Heart right ventricle (tissue), 16 donors: ENCODE measurements around the gene RSKR. TPM values are rescaled to one million over a fixed set of nuclear protein-coding genes. Genes with fewer than 3 reads are reported as not detected.
A peak's percentile ranks its signal among the peaks of the same experiment; 100 is the strongest.
"Not testable (repeated sequence)": the region's sequence is repeated elsewhere in the genome, so short reads cannot be mapped to it uniquely, and the experiment has no call there.

Experiments used
- ATAC-seq, 8 donors: fragments of 200-7000 bp; cut with Tn5 transposase; one replicate each; pipeline ENCODE4 v1.9.1; 2020; ENCODE audit warnings: mild to moderate bottlenecking in 8 of 8, moderate library complexity in 8 of 8, moderate number of reproducible peaks in 1 of 8
- DNase-seq, 2 donors: peaks; one replicate each; pipeline ENCODE4 v3.0.0-alpha.2; 2020
- H3K27ac ChIP-seq, 10 donors: fragments of 200-600 bp; sonication (generic) in 2 of 10; one replicate each; pipeline versions ENCODE4 v1.5.0 to v1.8.0; 2020 to 2022; ENCODE audit warnings: mild to moderate bottlenecking in 3 of 10
- H3K27me3 ChIP-seq, 7 donors: fragments of 200-600 bp; one replicate each; pipeline ENCODE4 v1.8.0; 2021 to 2022; ENCODE audit warnings: mild to moderate bottlenecking in 2 of 7
- H3K36me3 ChIP-seq, 9 donors: fragments of 200-600 bp; sonication (generic) in 1 of 9; one replicate each; pipeline versions ENCODE4 v1.5.0 to v1.8.0; 2020 to 2022; ENCODE audit warnings: mild to moderate bottlenecking in 2 of 9
- H3K4me1 ChIP-seq, 9 donors: fragments of 200-600 bp; sonication (generic) in 1 of 9; one replicate each; pipeline versions ENCODE4 v1.5.0 to v1.8.0; 2020 to 2022; ENCODE audit warnings: mild to moderate bottlenecking in 4 of 9
- H3K4me3 ChIP-seq, 10 donors: fragments of 200-600 bp; sonication (generic) in 2 of 10; one replicate each; pipeline versions ENCODE4 v1.5.0 to v1.8.0; 2020 to 2022; ENCODE audit warnings: mild to moderate bottlenecking in 7 of 10, moderate library complexity in 2 of 10
- H3K9me3 ChIP-seq, 11 donors: fragments of 200-600 bp in 10 of 11; sonication (generic) in 2 of 11; one replicate each; pipeline versions ENCODE4 v1.5.0 to v1.8.0; 2013 to 2022; ENCODE audit warnings: mild to moderate bottlenecking in 2 of 11, control low read depth in 1 of 11, moderate library complexity in 1 of 11
- CTCF ChIP-seq, 9 donors: fragments of 200-600 bp; sonication (generic) in 2 of 9; IDR thresholded peaks; one replicate each; pipeline versions ENCODE4 v1.5.0 to v1.8.0; 2021 to 2022; ENCODE audit warnings: antibody characterized with exemption in 9 of 9, mild to moderate bottlenecking in 5 of 9, moderate library complexity in 1 of 9
- WGBS, 2 donors: extraction: QIAGEN DNeasy Blood & Tissue Kit; methylation state at CpG; one replicate each; pipeline ENCODE4 v1.1.7; 2013; ENCODE audit warnings: inconsistent platforms in 1 of 2; 5-methylcytosine and 5-hydroxymethylcytosine counted together
- intact Hi-C, 10 donors: fragments of 100-400 bp; cut with DNase I; formaldehyde crosslinking; loops; one replicate each; pipeline versions ENCODE4 v1.11.1 to v1.14.2; 2022
- long read RNA-seq, 3 donors: library from polyadenylated mRNA; unstranded; transcript quantifications; one replicate each; pipeline ENCODE4 v2.0.0, GENCODE V29; 2020 to 2021
- polyA plus RNA-seq, 2 donors: library from polyadenylated mRNA; stranded (reverse); fragments of 200-250 nt; gene quantifications; one replicate each; pipeline ENCODE4 v1.2.3, GENCODE V29; 2013
- total RNA-seq, 10 donors: library from RNA; stranded (reverse); fragmentation: NEBNext Ultra II Directional in 3 of 10; extraction: Animal tissue kit (Norgen Biotek cat#: 25700) in 3 of 10; gene quantifications; one replicate each; pipeline versions ENCODE4 v1.2.1 to v1.2.4, GENCODE V29; 2021 to 2023
- donor health status: Arrhythmogenic right ventricular cardiomyopathy.
- donor health status: ischemic (EF 13 %, LVEDD 7.1; RV severe dilation, severe dysfunction).
- donor health status: healthy with polysubstance abuse.
- donor health status: DM: no; HTN: yes; CAD: no.
- donor health status: DM: no; HTN: no; CAD: no.
- donor health status: ischemic (EF 25% LVEDD 6.9; RV normal size, moderate dysfunction).
- donor health status: ischemic (EF 25% LVEDD 5.7; RV mildly dilated, moderate dysfunction).
- donor health status: healthy.
- donor health status: DM: yes; HTN: yes; CAD: no.
- donor health status: Ischemic cardiomyopathy.
- donor health status: ischemic (EF 35%, LVEDD 5.7; RV mildly dilated, moderate dysfunction).
- donor health status: nonischemic (EF 11% LVEDD 7.7; RV severe dilation, severe dysfunction).
- donor health status: DM: yes; HTN: yes; CAD: no.
- donor health status: PGD.
- donor health status: ischemic (EF 29% LVEDD 5.4; RV normal size, mild dysfunction).
- donor health status: nonischemic (EF 23%, LVEDD 6.1; RV moderate dilation, normal function).

RSKR gene
- 1 to 10 TPM; 2.1 to 6.4 (median 4.1) TPM for total RNA-seq
- 1 to 10 TPM; 3.0 to 8.7 TPM for polyA plus RNA-seq
- long read RNA-seq, donor 1, result 0 reads
- long read RNA-seq, donor 2, result 0 reads
- long read RNA-seq, donor 3, result 0 reads

- H3K36me3 ChIP-seq, result peaks cover 0 to 100% (median 50%) of the 10 kb centered on the region in 9 donors
- DNase-seq (no peak), ATAC-seq (peak in 1 of 8 donors; percentile 32)
- intact Hi-C loops, result loop anchor here in 9 of 10 donors (1.0 to 10.0 kb wide), 8 partner anchors 59 to 122 kb away; partner anchors contain the start of gene UNC119 (in 2 of the 9)
- no peaks in the 10 kb centered on the region for H3K4me1 ChIP-seq
- 76 to 81% methylated on average over 5 of the region's 5 CpGs for WGBS, 2 donors
- H3K27ac ChIP-seq, result no peak within 1 kb of the TSS
- H3K9me3 ChIP-seq, result no peaks in the 10 kb centered on the region
- H3K4me3 ChIP-seq, result no peak within 1 kb of the TSS
- no peak for TF ChIP-seq CTCF (IDR thresholded peaks at IDR 0.05)
- no peaks in the 10 kb centered on the region for H3K27me3 ChIP-seq
Observed at GRCh38 chr17:28613931-28614381, at the start of gene RSKR. Gene RSKR, minus strand, starts transcription at chr17:28614185. Its CDS starts 24 bp downstream, at chr17:28614161.

- no peak overlapping the region for H3K27ac ChIP-seq
- no peaks in the 10 kb centered on the region for H3K27me3 ChIP-seq
- intact Hi-C loops, result loop anchor here in 2 of 10 donors (5.0 kb wide), 1 partner anchor 44 kb away; no protein-coding TSS in a partner anchor
- H3K4me3 ChIP-seq, result peak overlapping the region in 3 of 10 donors; percentile 60 to 81 (median 73)
- peaks cover 0 to 56% (median 6%) of the 10 kb centered on the region in 9 donors for H3K36me3 ChIP-seq
- no peaks in the 10 kb centered on the region for H3K9me3 ChIP-seq
- no peak for TF ChIP-seq CTCF (IDR thresholded peaks at IDR 0.05)
- H3K4me1 ChIP-seq, result peaks cover 10 to 60% (median 46%) of the 10 kb centered on the region in 9 donors
- DNase-seq, result no peak
- no peak for ATAC-seq
Observed at GRCh38 chr17:28663723-28664122, 49.7 kb upstream of the RSKR start.

- ATAC-seq, result peak in 1 of 8 donors; percentile 12
- Histone ChIP-seq H3K4me1 (peaks cover 10 to 51% (median 39%) of the 10 kb centered on the region in 9 donors), H3K4me3 (peak overlapping the region; percentile 60 to 89 (median 78)), H3K36me3 (peaks cover 0 to 56% (median 0%) of the 10 kb centered on the region in 9 donors), H3K9me3 (no peaks in the 10 kb centered on the region), H3K27me3 (no peaks in the 10 kb centered on the region), H3K27ac (peak overlapping the region; percentile 84 to 99 (median 96))
- WGBS, 2 donors, result 0 to 1% methylated on average over 10 of the region's 10 CpGs
- intact Hi-C loops, result loop anchor here in 3 of 10 donors (1.0 to 5.0 kb wide), 2 partner anchors 45 to 48 kb away; no protein-coding TSS in a partner anchor
- no peak for DNase-seq
- TF ChIP-seq CTCF (IDR thresholded peaks at IDR 0.05), result no peak
Observed at GRCh38 chr17:28662527-28662829, 48.5 kb upstream of the RSKR start.

GRCh38 chr17:28661635-28662526, 47.9 kb upstream of the RSKR start, which contains the start of the genes SDF2 and SUPT6H:
Gene SDF2, minus strand, starts transcription at chr17:28661906. Its CDS starts 30 bp downstream, at chr17:28661876.
Gene SUPT6H, plus strand, starts transcription at chr17:28662205. Its CDS starts 11,197 bp downstream, at chr17:28673402.
- Histone ChIP-seq H3K36me3 (peaks cover 0 to 56% (median 4%) of the 10 kb centered on the region in 9 donors), H3K27ac (peak within 1 kb of the TSS; percentile 84 to 99 (median 96)), H3K9me3 (no peaks in the 10 kb centered on the region), H3K4me3 (peak within 1 kb of the TSS; percentile 60 to 89 (median 78)), H3K27me3 (no peaks in the 10 kb centered on the region), H3K4me1 (peaks cover 10 to 51% (median 39%) of the 10 kb centered on the region in 9 donors)
- no peak for TF ChIP-seq CTCF (IDR thresholded peaks at IDR 0.05)
- WGBS, 2 donors, result 0% methylated on average over 66 of the region's 66 CpGs
- peak; percentile 93 to 98 (median 97) for ATAC-seq
- DNase-seq, result peak; percentile 89 to 95
- intact Hi-C loops, result loop anchor here in 3 of 10 donors (1.0 to 5.0 kb wide), 2 partner anchors 45 to 48 kb away; no protein-coding TSS in a partner anchor

GRCh38 chr17:28659497-28659881, 45.5 kb upstream of the RSKR start:
- H3K27ac ChIP-seq, H3K9me3 ChIP-seq, H3K4me3 ChIP-seq, intact Hi-C loops, ATAC-seq, H3K27me3 ChIP-seq, DNase-seq: not testable (repeated sequence)
- 98% methylated on average over 23 of the region's 23 CpGs for WGBS, 2 donors
- peaks cover 0 to 56% (median 4%) of the 10 kb centered on the region in 9 donors for H3K36me3 ChIP-seq
- peaks cover 10 to 36% (median 32%) of the 10 kb centered on the region in 9 donors for H3K4me1 ChIP-seq

- H3K27me3 ChIP-seq, DNase-seq, H3K4me3 ChIP-seq, H3K9me3 ChIP-seq, ATAC-seq, H3K27ac ChIP-seq, intact Hi-C loops: not testable (repeated sequence)
- Histone ChIP-seq H3K36me3 (peaks cover 0 to 61% (median 4%) of the 10 kb centered on the region in 9 donors), H3K4me1 (peaks cover 8 to 33% (median 27%) of the 10 kb centered on the region in 9 donors)
- 97% methylated on average over 46 of the region's 46 CpGs for WGBS, 2 donors
Observed at GRCh38 chr17:28658766-28659496, 44.9 kb upstream of the RSKR start.
